ENCODE data around the gene KIF6.

KIF6 gene

GRCh38 chr6:39415482-39415881 lies 309.7 kb downstream of the KIF6 start:
- ChIA-PET CTCF (no interaction called here), POLR2A (no interaction called here)
- no peak for DNase-seq (ENCODE audit: extremely low spot score)
- TF ChIP-seq NFRKB (IDR thresholded peaks at IDR 0.05) = no peak
- no peak for TF ChIP-seq ZNF384 (IDR thresholded peaks at IDR 0.05)
- no peak for TF ChIP-seq ELF4 (IDR thresholded peaks at IDR 0.05)
- no peak for TF ChIP-seq HDGF (IDR thresholded peaks at IDR 0.05; ENCODE audit: borderline replicate concordance)
- TF ChIP-seq FOXM1 (IDR thresholded peaks at IDR 0.05; ENCODE audit: borderline replicate concordance) = no peak
- TF ChIP-seq L3MBTL2 (conservative IDR thresholded peaks at IDR 0.05) = no peak
- TF ChIP-seq, protein P1, sequence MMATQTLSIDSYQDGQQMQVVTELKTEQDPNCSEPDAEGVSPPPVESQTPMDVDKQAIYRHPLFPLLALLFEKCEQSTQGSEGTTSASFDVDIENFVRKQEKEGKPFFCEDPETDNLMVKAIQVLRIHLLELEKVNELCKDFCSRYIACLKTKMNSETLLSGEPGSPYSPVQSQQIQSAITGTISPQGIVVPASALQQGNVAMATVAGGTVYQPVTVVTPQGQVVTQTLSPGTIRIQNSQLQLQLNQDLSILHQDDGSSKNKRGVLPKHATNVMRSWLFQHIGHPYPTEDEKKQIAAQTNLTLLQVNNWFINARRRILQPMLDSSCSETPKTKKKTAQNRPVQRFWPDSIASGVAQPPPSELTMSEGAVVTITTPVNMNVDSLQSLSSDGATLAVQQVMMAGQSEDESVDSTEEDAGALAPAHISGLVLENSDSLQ (IDR thresholded peaks at IDR 0.05) = no peak

DNA sequence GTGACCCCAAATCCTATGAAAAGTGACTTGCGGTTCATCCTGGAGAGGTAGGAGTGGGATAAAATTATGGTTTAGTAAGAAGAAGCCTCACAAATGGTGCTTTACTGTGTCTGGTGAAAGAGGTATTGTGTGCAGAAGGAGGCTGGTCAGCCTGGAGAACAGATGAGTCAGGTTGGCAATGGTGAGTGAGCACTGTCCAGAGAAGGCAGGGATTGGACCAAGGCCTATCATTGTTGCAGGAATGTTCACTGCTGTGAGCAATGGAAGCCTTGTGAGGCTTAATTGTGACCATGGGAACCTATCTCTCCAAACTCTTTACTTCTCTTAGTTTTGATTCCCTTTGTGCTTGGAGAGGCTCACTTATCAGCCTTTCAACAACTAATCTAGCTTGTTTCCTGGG lies 313.7 kb downstream of the KIF6 start:
- DNase-seq (ENCODE audit: extremely low spot score) = no peak
- ChIA-PET CTCF (no interaction called here), POLR2A (interaction anchor here (1.0 kb wide), 1 partner anchor 19 kb away, joined by 3 read pairs; no protein-coding TSS in a partner anchor)
- TF ChIP-seq TARDBP (IDR thresholded peaks at IDR 0.05) (no peak), FOXM1 (IDR thresholded peaks at IDR 0.05; ENCODE audit: borderline replicate concordance) (no peak), SUZ12 (IDR thresholded peaks at IDR 0.05) (no peak), NFRKB (IDR thresholded peaks at IDR 0.05) (no peak), ARNT (IDR thresholded peaks at IDR 0.05) (no peak), FOXA1 (IDR thresholded peaks at IDR 0.05) (no peak), L3MBTL2 (conservative IDR thresholded peaks at IDR 0.05) (no peak), ZNF384 (IDR thresholded peaks at IDR 0.05) (no peak), LEF1 (IDR thresholded peaks at IDR 0.05; ENCODE audit: borderline replicate concordance) (no peak), SP1 (IDR thresholded peaks at IDR 0.05) (no peak), ELF4 (IDR thresholded peaks at IDR 0.05) (no peak)
- TF ChIP-seq, protein P1 (IDR thresholded peaks at IDR 0.05) = no peak

DNA sequence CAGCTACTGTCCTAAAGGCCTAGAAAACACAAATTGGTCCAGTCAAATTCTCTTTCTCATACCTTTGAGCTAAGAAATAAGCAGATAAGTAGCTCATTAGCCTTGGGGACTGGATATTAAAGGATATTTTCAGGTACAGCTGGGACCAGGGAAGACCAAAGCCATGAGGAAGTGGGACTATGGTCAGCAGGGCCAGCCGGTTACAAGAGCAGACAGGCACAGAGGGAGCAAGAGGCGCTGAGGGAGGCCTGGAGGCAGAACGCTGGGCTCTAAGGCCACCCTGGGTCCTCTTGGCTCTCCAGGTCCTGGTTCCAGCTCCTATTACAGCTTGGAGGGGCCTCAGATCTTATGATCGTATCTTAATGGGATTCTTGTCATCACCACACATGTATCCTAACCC lies 314.2 kb downstream of the KIF6 start:
- no peak for DNase-seq (ENCODE audit: extremely low spot score)
- CTCF ChIA-PET = no interaction called here
- POLR2A ChIA-PET = interaction anchor here (1.0 kb wide), 1 partner anchor 19 kb away, joined by 3 read pairs; no protein-coding TSS in a partner anchor
- TF ChIP-seq NFRKB (IDR thresholded peaks at IDR 0.05) = no peak
- TF ChIP-seq FOXA1 (IDR thresholded peaks at IDR 0.05) = no peak
- TF ChIP-seq FOXK2 (IDR thresholded peaks at IDR 0.05) = no peak
- TF ChIP-seq FOXM1 (IDR thresholded peaks at IDR 0.05; ENCODE audit: borderline replicate concordance) = no peak
- no peak for TF ChIP-seq TARDBP (IDR thresholded peaks at IDR 0.05)
- no peak for TF ChIP-seq ARNT (IDR thresholded peaks at IDR 0.05)
- no peak for TF ChIP-seq SP1 (IDR thresholded peaks at IDR 0.05)
- no peak for TF ChIP-seq L3MBTL2 (conservative IDR thresholded peaks at IDR 0.05)
- no peak for TF ChIP-seq BHLHE40 (IDR thresholded peaks at IDR 0.05; ENCODE audit: borderline replicate concordance)
- TF ChIP-seq CTBP1 (IDR thresholded peaks at IDR 0.05; ENCODE audit: borderline replicate concordance) = no peak
- no peak for TF ChIP-seq ZNF384 (IDR thresholded peaks at IDR 0.05)

DNA sequence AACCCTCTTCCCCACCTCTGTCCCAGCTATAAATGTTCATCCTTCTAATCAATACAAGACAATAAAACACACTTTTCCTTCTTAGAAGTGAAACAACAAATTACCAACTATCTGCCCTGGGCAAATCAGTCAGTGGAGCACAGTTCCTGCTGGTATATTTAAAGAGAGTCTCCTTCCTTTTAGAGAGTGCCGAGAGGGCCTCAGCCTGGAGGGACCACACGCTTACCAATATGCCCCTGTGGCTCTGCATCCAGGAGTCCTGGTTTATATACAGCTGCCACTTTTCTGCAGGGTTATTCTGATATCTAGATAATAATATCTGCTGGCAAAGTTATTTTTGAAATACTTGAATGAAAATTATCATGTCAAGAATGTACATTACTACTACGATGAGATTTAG lies 315.3 kb downstream of the KIF6 start:
- no peak for DNase-seq (ENCODE audit: extremely low spot score)
- POLR2A ChIA-PET = no interaction called here
- CTCF ChIA-PET = no interaction called here
- TF ChIP-seq ZNF384 (IDR thresholded peaks at IDR 0.05) = no peak
- TF ChIP-seq FOXM1 (IDR thresholded peaks at IDR 0.05; ENCODE audit: borderline replicate concordance) = no peak

GRCh38 chr6:39407446-39407993 lies 317.7 kb downstream of the KIF6 start:
- TF ChIP-seq ELF4 (IDR thresholded peaks at IDR 0.05) (no peak), ARNT (IDR thresholded peaks at IDR 0.05) (no peak), CTBP1 (IDR thresholded peaks at IDR 0.05; ENCODE audit: borderline replicate concordance) (no peak), FOXK2 (IDR thresholded peaks at IDR 0.05) (no peak), L3MBTL2 (conservative IDR thresholded peaks at IDR 0.05) (no peak), SP1 (IDR thresholded peaks at IDR 0.05) (no peak), BHLHE40 (IDR thresholded peaks at IDR 0.05; ENCODE audit: borderline replicate concordance) (no peak), SUZ12 (IDR thresholded peaks at IDR 0.05) (no peak), HDGF (IDR thresholded peaks at IDR 0.05; ENCODE audit: borderline replicate concordance) (no peak), NFRKB (IDR thresholded peaks at IDR 0.05) (no peak), TARDBP (IDR thresholded peaks at IDR 0.05) (no peak), FOXA1 (IDR thresholded peaks at IDR 0.05) (no peak), LEF1 (IDR thresholded peaks at IDR 0.05; ENCODE audit: borderline replicate concordance) (no peak), FOXM1 (IDR thresholded peaks at IDR 0.05; ENCODE audit: borderline replicate concordance) (no peak)
- CTCF ChIA-PET = no interaction called here
- POLR2A ChIA-PET = no interaction called here
- no peak for DNase-seq (ENCODE audit: extremely low spot score)

- POLR2A ChIA-PET = no interaction called here
- CTCF ChIA-PET = no interaction called here
- no peak for DNase-seq (ENCODE audit: extremely low spot score)
- TF ChIP-seq L3MBTL2 (conservative IDR thresholded peaks at IDR 0.05) (no peak), HDGF (IDR thresholded peaks at IDR 0.05; ENCODE audit: borderline replicate concordance) (no peak), SUZ12 (IDR thresholded peaks at IDR 0.05) (no peak), SP1 (IDR thresholded peaks at IDR 0.05) (no peak), ELF4 (IDR thresholded peaks at IDR 0.05) (no peak)
Measured at GRCh38 chr6:39404312-39404711, 320.9 kb downstream of the KIF6 start.

DNA sequence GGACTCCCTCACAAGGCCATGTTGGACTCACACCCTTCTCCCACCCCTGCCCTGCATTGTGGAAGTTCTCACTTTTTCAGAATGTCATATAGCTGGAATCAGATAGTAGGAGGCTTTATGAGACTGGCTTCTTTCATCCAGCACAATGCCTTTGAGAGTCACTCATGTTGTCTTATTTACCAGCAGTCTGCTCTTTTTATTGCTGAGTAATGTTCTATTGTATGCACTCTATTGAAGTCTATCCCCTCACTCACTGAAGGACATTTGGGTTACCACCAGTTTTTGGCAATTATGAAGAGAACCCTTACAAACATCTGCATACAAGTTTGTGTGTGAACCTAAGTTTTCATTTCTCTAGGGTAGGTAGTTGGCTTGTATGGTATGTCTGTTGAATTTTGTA lies 321.9 kb downstream of the KIF6 start:
- TF ChIP-seq ELF4 (IDR thresholded peaks at IDR 0.05) (no peak), CTBP1 (IDR thresholded peaks at IDR 0.05; ENCODE audit: borderline replicate concordance) (no peak), FOXA1 (IDR thresholded peaks at IDR 0.05) (no peak), ZNF384 (IDR thresholded peaks at IDR 0.05) (no peak), LEF1 (IDR thresholded peaks at IDR 0.05; ENCODE audit: borderline replicate concordance) (no peak), NFRKB (IDR thresholded peaks at IDR 0.05) (no peak), L3MBTL2 (conservative IDR thresholded peaks at IDR 0.05) (no peak), FOXK2 (IDR thresholded peaks at IDR 0.05) (no peak), ARNT (IDR thresholded peaks at IDR 0.05) (no peak), BHLHE40 (IDR thresholded peaks at IDR 0.05; ENCODE audit: borderline replicate concordance) (no peak), SUZ12 (IDR thresholded peaks at IDR 0.05) (no peak), SP1 (IDR thresholded peaks at IDR 0.05) (no peak), TARDBP (IDR thresholded peaks at IDR 0.05) (no peak), FOXM1 (IDR thresholded peaks at IDR 0.05; ENCODE audit: borderline replicate concordance) (no peak), HDGF (IDR thresholded peaks at IDR 0.05; ENCODE audit: borderline replicate concordance) (no peak)
- TF ChIP-seq, protein P1 (IDR thresholded peaks at IDR 0.05) = no peak
- CTCF ChIA-PET = no interaction called here
- POLR2A ChIA-PET = no interaction called here
- DNase-seq (ENCODE audit: extremely low spot score) = no peak
